ENCODE results near the gene STEAP4. TPM values are rescaled to one million over a fixed set of nuclear protein-coding genes. Genes with fewer than 3 reads are reported as not detected.

STEAP4 gene
- polyA plus RNA-seq, 1 donor (not counting 4 experiments of a cell fraction or from before 2014, with no cell fraction given) = 2.0 TPM

DNA sequence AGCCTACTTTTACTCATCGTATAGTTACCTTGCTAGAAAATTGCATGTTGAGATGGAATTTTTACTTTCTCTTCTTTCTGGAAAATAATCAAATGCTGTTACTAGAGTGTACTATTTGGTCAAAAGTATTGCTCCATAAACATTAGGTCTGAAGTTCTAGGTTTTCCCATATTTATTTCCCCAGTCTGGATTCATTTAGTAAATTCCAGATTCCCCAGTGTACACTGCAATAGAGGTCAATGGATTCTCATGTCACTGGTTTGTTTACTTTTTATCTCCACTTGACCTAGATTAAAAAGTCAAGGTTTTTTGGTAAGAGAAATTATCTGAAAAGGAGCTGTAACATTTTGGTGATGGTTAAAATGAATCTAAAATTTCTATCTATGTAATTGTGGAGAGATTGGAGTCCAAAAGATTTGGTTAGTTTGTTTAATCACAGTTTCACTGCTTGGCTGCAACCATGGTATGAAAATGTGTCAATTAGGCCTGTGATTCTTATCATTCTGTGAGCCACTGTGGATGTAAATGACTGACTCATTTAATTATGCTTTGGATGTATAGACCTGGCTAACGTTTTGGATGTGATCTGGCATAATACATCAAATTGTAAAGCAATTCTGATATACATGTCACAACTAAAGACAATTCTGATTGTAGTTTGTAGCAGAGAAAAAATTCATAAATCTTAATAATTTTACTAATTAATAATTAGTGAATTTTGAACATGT is 32.7 kb upstream of the STEAP4 start:
- Histone ChIP-seq H3K27ac (ENCODE audit: control insufficient read depth, insufficient read depth, low read length) (no peak overlapping the region), H3K79me2 (ENCODE audit: control insufficient read depth, insufficient read depth, low read length) (no peaks in the 10 kb centered on the region), H3K9ac (ENCODE audit: control insufficient read depth, extremely low read depth, insufficient read depth, low read length) (no peak overlapping the region), H3K4me1 (ENCODE audit: control insufficient read depth, extremely low read depth, insufficient read depth, low read length) (peaks cover 7% of the 10 kb centered on the region), H3K9me3 (ENCODE audit: control insufficient read depth, low read depth, low read length) (no peaks in the 10 kb centered on the region), H4K20me1 (ENCODE audit: control insufficient read depth, extremely low read depth, insufficient read depth, low read length) (no peaks in the 10 kb centered on the region), H3K36me3 (ENCODE audit: control insufficient read depth in 2 of 2, extremely low read depth in 1 of 2, insufficient read depth in 2 of 2, low read length in 2 of 2) (no peaks in the 10 kb centered on the region), H3K4me3 (ENCODE audit: control insufficient read depth in 2 of 3, extremely low read depth in 1 of 3, insufficient read depth in 2 of 3, low read depth in 1 of 3, low read length in 3 of 3) (no peak overlapping the region), H3K27me3 (ENCODE audit: control insufficient read depth, extremely low read depth, insufficient read depth, low read length) (no peaks in the 10 kb centered on the region), H2AFZ (ENCODE audit: control insufficient read depth, low read length) (no peak overlapping the region), H3K4me2 (ENCODE audit: control insufficient read depth, extremely low read depth, insufficient read depth, low read depth, low read length) (no peak overlapping the region), H3K9me1 (ENCODE audit: control insufficient read depth, extremely low read depth, insufficient read depth, low read length) (no peaks in the 10 kb centered on the region)
- no peak for TF ChIP-seq EZH2 (IDR thresholded peaks at IDR 0.05; ENCODE audit: low read length)
- TF ChIP-seq, protein P1, sequence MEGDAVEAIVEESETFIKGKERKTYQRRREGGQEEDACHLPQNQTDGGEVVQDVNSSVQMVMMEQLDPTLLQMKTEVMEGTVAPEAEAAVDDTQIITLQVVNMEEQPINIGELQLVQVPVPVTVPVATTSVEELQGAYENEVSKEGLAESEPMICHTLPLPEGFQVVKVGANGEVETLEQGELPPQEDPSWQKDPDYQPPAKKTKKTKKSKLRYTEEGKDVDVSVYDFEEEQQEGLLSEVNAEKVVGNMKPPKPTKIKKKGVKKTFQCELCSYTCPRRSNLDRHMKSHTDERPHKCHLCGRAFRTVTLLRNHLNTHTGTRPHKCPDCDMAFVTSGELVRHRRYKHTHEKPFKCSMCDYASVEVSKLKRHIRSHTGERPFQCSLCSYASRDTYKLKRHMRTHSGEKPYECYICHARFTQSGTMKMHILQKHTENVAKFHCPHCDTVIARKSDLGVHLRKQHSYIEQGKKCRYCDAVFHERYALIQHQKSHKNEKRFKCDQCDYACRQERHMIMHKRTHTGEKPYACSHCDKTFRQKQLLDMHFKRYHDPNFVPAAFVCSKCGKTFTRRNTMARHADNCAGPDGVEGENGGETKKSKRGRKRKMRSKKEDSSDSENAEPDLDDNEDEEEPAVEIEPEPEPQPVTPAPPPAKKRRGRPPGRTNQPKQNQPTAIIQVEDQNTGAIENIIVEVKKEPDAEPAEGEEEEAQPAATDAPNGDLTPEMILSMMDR (optimal IDR thresholded peaks at IDR 0.05 in 1 of 3, IDR thresholded peaks at IDR 0.05 in 1 of 3, conservative IDR thresholded peaks at IDR 0.05 in 1 of 3; ENCODE audit: extremely low read depth in 1 of 3, insufficient read depth in 2 of 3, low read length in 3 of 3) = no peak
- no peak for FAIRE-seq
- DNase-seq (ENCODE audit: low read depth, low spot score) = no peak
- dilution Hi-C loops (cut with MboI; ENCODE audit: extremely low pct_ligation_motif_present, low sequenced_read_pairs) = no loop called here

DNA sequence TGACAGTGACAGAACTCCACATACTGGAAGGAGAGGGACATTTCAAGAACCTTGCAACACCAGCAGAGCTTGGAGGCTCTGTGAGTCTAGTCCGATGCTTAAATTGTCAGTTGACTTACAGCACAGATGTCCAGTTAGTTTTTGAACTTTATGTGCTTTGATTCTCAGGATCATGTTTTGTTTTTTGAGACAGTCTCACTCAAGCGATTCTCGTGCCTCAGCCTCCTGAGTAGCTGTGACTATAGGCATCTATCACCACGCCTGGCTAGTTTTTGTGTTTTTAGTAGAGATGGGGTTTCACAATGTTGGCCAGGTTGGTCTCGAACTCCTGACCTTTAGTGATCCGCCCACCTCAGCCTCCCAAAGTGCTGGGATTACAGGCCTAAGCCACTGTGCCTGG is 31.8 kb upstream of the STEAP4 start:
- Histone ChIP-seq H3K36me3 (ENCODE audit: control insufficient read depth in 2 of 2, extremely low read depth in 1 of 2, insufficient read depth in 2 of 2, low read length in 2 of 2) (no peaks in the 10 kb centered on the region), H3K27me3 (ENCODE audit: control insufficient read depth, extremely low read depth, insufficient read depth, low read length) (no peaks in the 10 kb centered on the region), H3K79me2 (ENCODE audit: control insufficient read depth, insufficient read depth, low read length) (no peaks in the 10 kb centered on the region), H3K4me3 (ENCODE audit: control insufficient read depth in 2 of 3, extremely low read depth in 1 of 3, insufficient read depth in 2 of 3, low read depth in 1 of 3, low read length in 3 of 3) (no peak overlapping the region), H3K4me1 (ENCODE audit: control insufficient read depth, extremely low read depth, insufficient read depth, low read length) (peaks cover 7% of the 10 kb centered on the region), H3K9me3 (ENCODE audit: control insufficient read depth, low read depth, low read length) (no peaks in the 10 kb centered on the region), H4K20me1 (ENCODE audit: control insufficient read depth, extremely low read depth, insufficient read depth, low read length) (no peaks in the 10 kb centered on the region), H3K9ac (ENCODE audit: control insufficient read depth, extremely low read depth, insufficient read depth, low read length) (no peak overlapping the region), H2AFZ (ENCODE audit: control insufficient read depth, low read length) (no peak overlapping the region), H3K4me2 (ENCODE audit: control insufficient read depth, extremely low read depth, insufficient read depth, low read depth, low read length) (no peak overlapping the region), H3K27ac (ENCODE audit: control insufficient read depth, insufficient read depth, low read length) (no peak overlapping the region), H3K9me1 (ENCODE audit: control insufficient read depth, extremely low read depth, insufficient read depth, low read length) (no peaks in the 10 kb centered on the region)
- peak; percentile 39 for FAIRE-seq
- TF ChIP-seq EZH2 (IDR thresholded peaks at IDR 0.05; ENCODE audit: low read length) = no peak
- TF ChIP-seq, protein P1 (optimal IDR thresholded peaks at IDR 0.05 in 1 of 3, IDR thresholded peaks at IDR 0.05 in 1 of 3, conservative IDR thresholded peaks at IDR 0.05 in 1 of 3; ENCODE audit: extremely low read depth in 1 of 3, insufficient read depth in 2 of 3, low read length in 3 of 3) = no peak
- DNase-seq (ENCODE audit: low read depth, low spot score) = no peak
- dilution Hi-C loops (cut with MboI; ENCODE audit: extremely low pct_ligation_motif_present, low sequenced_read_pairs) = no loop called here

Data from keratinocyte (primary cell).